IPS-20b (cell line): Measurements from ENCODE around the gene ITPKB.

Source experiments
- H3K27ac ChIP-seq: one replicate; pipeline ENCODE4 v1.5.1; 2013; ENCODE audit warnings: low read length
- H3K27me3 ChIP-seq: 2 replicates; pipeline ENCODE4 v1.6.1; 2013; ENCODE audit warnings: mild to moderate bottlenecking, low read length, inconsistent platforms; ENCODE audit not compliant: insufficient read depth
- H3K36me3 ChIP-seq: 2 replicates; pipeline ENCODE4 v1.6.1; 2013; ENCODE audit warnings: low read depth, mild to moderate bottlenecking, inconsistent platforms, low read length, moderate library complexity; ENCODE audit not compliant: insufficient read depth
- H3K4me1 ChIP-seq: 2 replicates; pipeline ENCODE4 v1.6.1; 2013; ENCODE audit warnings: mild to moderate bottlenecking, control low read depth, inconsistent platforms, low read length, moderate library complexity; ENCODE audit not compliant: insufficient read depth
- H3K4me3 ChIP-seq: 2 replicates; pipeline ENCODE4 v1.5.1; 2013; ENCODE audit warnings: mild to moderate bottlenecking, low read length, inconsistent platforms
- H3K9ac ChIP-seq: 2 replicates; pipeline ENCODE4 v1.6.1; 2013; ENCODE audit warnings: low read depth, mild to moderate bottlenecking, inconsistent platforms, low read length, moderate library complexity
- H3K9me3 ChIP-seq: 2 replicates; pipeline ENCODE4 v1.6.1; 2013; ENCODE audit warnings: mild to moderate bottlenecking, low read depth, low read length, inconsistent platforms; ENCODE audit not compliant: insufficient read depth

ITPKB gene

GRCh38 chr1:226710501-226710900 is 28.6 kb downstream of the ITPKB start:
- Histone ChIP-seq H3K9ac (no peak overlapping the region), H3K36me3 (no peaks in the 10 kb centered on the region), H3K27ac (no peak overlapping the region), H3K9me3 (no peaks in the 10 kb centered on the region), H3K27me3 (no peaks in the 10 kb centered on the region), H3K4me3 (no peak overlapping the region), H3K4me1 (no peaks in the 10 kb centered on the region)

DNA sequence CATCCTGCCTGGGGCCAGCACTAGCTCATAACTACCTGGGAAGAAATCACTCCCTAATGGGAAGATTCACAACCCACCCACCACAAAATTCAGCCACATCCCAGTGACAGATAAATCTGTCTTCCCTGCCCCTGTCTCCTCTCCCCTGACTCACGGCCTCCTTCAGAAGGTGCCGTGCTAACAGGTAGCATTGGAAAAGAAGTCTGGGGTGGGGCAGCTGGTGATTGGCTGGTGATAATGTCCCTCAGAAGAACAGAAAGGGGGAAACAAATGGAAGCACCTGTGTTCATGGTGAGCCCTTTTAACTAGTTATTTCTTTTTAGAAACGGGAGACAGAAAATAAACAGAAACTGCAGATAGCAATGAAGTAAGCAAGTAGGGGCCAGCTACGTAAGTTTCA is 29.1 kb downstream of the ITPKB start:
- Histone ChIP-seq H3K27ac (no peak overlapping the region), H3K4me3 (no peak overlapping the region), H3K36me3 (no peaks in the 10 kb centered on the region), H3K4me1 (no peaks in the 10 kb centered on the region), H3K9me3 (no peaks in the 10 kb centered on the region), H3K27me3 (no peaks in the 10 kb centered on the region), H3K9ac (no peak overlapping the region)

GRCh38 chr1:226708967-226709396 is 30.1 kb downstream of the ITPKB start:
- no peak overlapping the region for H3K27ac ChIP-seq

DNA sequence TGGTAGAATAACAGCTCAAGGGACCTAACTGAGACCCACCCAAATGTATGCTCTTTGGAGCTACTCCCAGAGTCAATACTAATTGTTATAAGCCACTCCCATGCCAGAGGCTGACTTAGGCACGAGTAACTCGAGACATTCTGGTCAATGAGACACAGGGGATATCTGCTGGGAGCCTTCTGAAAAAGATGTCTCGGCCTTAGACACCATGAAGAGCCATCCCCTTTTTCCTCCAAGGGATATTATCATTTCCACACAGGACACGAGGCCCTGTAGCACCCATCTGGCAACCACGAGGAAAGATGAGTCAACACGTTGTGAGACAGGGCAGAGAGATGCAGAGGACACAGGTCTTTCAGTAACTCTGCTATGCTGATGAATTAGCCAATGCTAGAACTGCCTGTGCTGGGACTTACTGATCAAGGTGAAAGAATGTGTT is 30.7 kb downstream of the ITPKB start:
- Histone ChIP-seq H3K4me1 (no peaks in the 10 kb centered on the region), H3K36me3 (no peaks in the 10 kb centered on the region), H3K9ac (no peak overlapping the region), H3K4me3 (no peak overlapping the region), H3K9me3 (no peaks in the 10 kb centered on the region), H3K27ac (no peak overlapping the region), H3K27me3 (no peaks in the 10 kb centered on the region)

More at GRCh38 chr1:226708967-226709396, 30.1 kb downstream of the ITPKB start:
- Histone ChIP-seq H3K27me3 (no peaks in the 10 kb centered on the region), H3K9ac (no peak overlapping the region), H3K4me3 (no peak overlapping the region), H3K9me3 (no peaks in the 10 kb centered on the region), H3K4me1 (no peaks in the 10 kb centered on the region), H3K36me3 (no peaks in the 10 kb centered on the region)

- Histone ChIP-seq H3K36me3 (no peaks in the 10 kb centered on the region), H3K9me3 (no peaks in the 10 kb centered on the region), H3K9ac (no peak overlapping the region), H3K27me3 (no peaks in the 10 kb centered on the region), H3K4me1 (peaks cover 9% of the 10 kb centered on the region; the same call in 1 of the 2 replicates), H3K4me3 (no peak overlapping the region), H3K27ac (no peak overlapping the region)
Observed at GRCh38 chr1:226706684-226707083, 32.4 kb downstream of the ITPKB start.

GRCh38 chr1:226704169-226704937 is 34.7 kb downstream of the ITPKB start:
- no peaks in the 10 kb centered on the region for H3K36me3 ChIP-seq
- H3K4me3 ChIP-seq: no peak overlapping the region

DNA sequence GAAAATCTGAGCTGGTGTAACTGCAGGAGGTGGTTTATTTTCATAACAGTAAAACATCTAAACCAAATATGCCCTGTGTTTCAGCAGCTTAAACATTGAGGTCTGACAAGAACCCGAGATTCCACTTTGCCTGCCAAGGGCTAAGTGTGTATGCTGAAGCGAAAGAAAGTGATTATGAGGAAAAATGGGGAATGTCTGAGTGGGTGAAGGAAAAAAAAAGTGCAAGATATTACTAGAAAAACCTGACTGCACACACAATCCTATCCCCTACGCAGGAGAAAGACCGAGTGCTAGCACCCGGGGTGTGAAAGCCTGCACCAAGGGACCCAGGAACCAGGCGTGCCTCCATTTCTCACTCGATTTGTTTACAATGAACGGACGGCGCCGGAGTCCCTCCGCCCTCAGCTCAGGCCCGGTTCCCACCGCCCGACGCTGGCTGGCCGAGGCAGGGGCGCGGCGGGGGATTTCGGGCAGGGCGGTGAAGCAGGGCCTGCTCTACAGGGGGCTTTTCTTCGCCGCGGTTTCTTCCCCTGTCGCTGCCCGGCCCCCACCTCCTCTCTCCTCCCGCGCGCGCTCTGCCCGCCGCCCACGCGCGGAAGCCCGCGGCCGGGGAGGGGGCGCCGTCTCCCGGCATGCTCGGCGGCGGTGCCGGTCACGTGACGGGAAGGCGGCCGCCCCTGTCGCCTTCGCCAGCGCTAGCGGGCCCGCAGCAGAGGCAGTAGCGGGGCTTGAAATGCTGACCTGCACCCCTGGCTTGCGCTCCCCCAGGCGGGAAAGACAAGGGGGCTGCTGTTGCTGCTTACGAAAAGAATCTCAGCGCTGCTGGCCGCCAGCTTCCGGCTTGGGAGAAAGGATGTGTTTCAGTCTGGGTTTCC is 35.9 kb downstream of the ITPKB start:
- Histone ChIP-seq H3K27ac (no peak overlapping the region), H3K4me3 (peak overlapping the region; percentile 65), H3K4me1 (peaks cover 9% of the 10 kb centered on the region; the same call in 1 of the 2 replicates), H3K27me3 (no peaks in the 10 kb centered on the region), H3K36me3 (no peaks in the 10 kb centered on the region), H3K9ac (peak overlapping the region; percentile 70; the same call in 1 of the 2 replicates), H3K9me3 (no peaks in the 10 kb centered on the region)

More at GRCh38 chr1:226704169-226704937, 34.7 kb downstream of the ITPKB start:
- no peak overlapping the region for H3K27ac ChIP-seq
- H3K4me1 ChIP-seq: peaks cover 9% of the 10 kb centered on the region; the same call in 1 of the 2 replicates
- no peaks in the 10 kb centered on the region for H3K27me3 ChIP-seq
- H3K9me3 ChIP-seq: no peaks in the 10 kb centered on the region
- no peak overlapping the region for H3K9ac ChIP-seq

GRCh38 chr1:226702318-226702956 is 36.6 kb downstream of the ITPKB start:
- Histone ChIP-seq H3K36me3 (no peaks in the 10 kb centered on the region), H3K9me3 (no peaks in the 10 kb centered on the region), H3K9ac (peak overlapping the region; percentile 70; the same call in 1 of the 2 replicates), H3K4me1 (peaks cover 9% of the 10 kb centered on the region; the same call in 1 of the 2 replicates), H3K27ac (no peak overlapping the region), H3K4me3 (peak overlapping the region; percentile 65; the same call in 1 of the 2 replicates), H3K27me3 (no peaks in the 10 kb centered on the region)

- H3K27ac ChIP-seq: no peak overlapping the region
Observed at GRCh38 chr1:226700861-226701260, 38.2 kb downstream of the ITPKB start.

DNA sequence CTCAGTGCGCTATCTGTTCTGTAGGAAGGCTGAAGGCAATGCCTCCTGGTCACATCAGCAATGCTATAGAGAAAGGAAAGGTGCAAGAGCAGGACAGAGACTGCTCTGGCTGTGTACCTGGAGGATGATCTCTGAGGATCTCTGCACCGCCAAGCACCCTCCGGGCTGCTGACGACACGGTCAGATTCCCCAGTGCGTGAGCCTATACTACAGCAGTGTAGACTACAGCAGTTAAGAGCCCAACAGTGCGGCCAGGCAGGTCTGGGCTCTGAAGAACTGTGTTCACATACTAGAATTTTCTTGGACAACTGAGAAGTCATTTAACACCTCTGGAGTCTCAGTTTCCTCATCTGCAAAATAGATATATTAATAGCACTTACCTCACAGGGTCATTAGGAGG is 39.9 kb downstream of the ITPKB start:
- H3K4me3 ChIP-seq: no peak overlapping the region
- H3K4me1 ChIP-seq: peaks cover 9% of the 10 kb centered on the region; the same call in 1 of the 2 replicates
- H3K9me3 ChIP-seq: no peaks in the 10 kb centered on the region
- H3K9ac ChIP-seq: no peak overlapping the region
- no peaks in the 10 kb centered on the region for H3K36me3 ChIP-seq
- H3K27ac ChIP-seq: no peak overlapping the region
- no peaks in the 10 kb centered on the region for H3K27me3 ChIP-seq

More at GRCh38 chr1:226700861-226701260, 38.2 kb downstream of the ITPKB start:
- Histone ChIP-seq H3K36me3 (no peaks in the 10 kb centered on the region), H3K4me1 (peaks cover 9% of the 10 kb centered on the region; the same call in 1 of the 2 replicates), H3K4me3 (no peak overlapping the region), H3K9ac (no peak overlapping the region), H3K9me3 (no peaks in the 10 kb centered on the region), H3K27me3 (no peaks in the 10 kb centered on the region)

GRCh38 chr1:226698659-226699058 is 40.4 kb downstream of the ITPKB start:
- Histone ChIP-seq H3K27me3 (no peaks in the 10 kb centered on the region), H3K9me3 (no peaks in the 10 kb centered on the region), H3K27ac (no peak overlapping the region), H3K36me3 (no peaks in the 10 kb centered on the region), H3K4me3 (no peak overlapping the region), H3K4me1 (peaks cover 9% of the 10 kb centered on the region; the same call in 1 of the 2 replicates), H3K9ac (no peak overlapping the region)
